Glomerular endothelial cell (primary cell): ENCODE results near the gene CAPN5. TPM values are rescaled to one million over a fixed set of nuclear protein-coding genes. Genes with fewer than 3 reads are reported as not detected.

Experiments
- DNase-seq: peaks from one replicate; pipeline ENCODE4 v3.0.0-alpha.2; 2011; ENCODE audit warnings: low read depth, low spot score; ENCODE audit errors: extremely low read depth
- total RNA-seq: library from RNA; depleted of rRNA; stranded (reverse); fragments of >200 nt; gene quantifications from 2 replicates; pipeline ENCODE4 v1.2.3, GENCODE V29; 2015

CAPN5 gene
- total RNA-seq, 1 donor from 2014 or later, result 8.8 TPM

- no peak for DNase-seq
Observed at GRCh38 chr11:77063407-77063806, 3.4 kb upstream of the CAPN5 start.

GRCh38 chr11:77063861-77064260 is 2.9 kb upstream of the CAPN5 start:
- no peak for DNase-seq

DNA sequence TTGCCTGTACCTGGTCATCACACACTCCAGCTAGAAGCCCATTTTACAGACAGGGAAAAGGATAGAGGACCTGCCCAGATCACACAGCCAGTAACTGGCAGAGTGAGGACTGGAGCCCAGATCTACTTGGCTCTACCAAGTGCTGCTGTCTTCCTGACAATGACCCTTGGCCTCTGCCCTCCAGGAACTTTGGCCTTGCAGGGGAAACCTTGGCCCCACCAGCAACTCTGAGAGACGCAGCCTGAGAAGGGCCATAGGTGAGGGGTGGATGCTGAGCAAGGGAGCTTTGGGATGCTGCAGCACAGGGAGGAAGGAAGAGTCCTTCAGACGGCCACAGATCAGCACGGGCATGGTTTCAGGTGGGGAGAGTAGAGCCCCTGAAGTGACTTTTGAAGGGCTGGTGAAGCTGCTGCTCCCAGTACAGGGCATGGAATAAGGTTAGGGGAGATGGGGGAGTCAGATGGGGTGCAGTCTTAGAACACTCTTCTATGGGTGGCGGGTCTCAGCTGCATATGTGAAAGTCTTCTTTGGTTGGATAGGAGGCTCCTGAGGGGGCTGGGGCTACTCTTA is 2.0 kb upstream of the CAPN5 start:
- DNase-seq, result no peak

GRCh38 chr11:77065878-77066228 is 918 bp upstream of the CAPN5 start:
- no peak for DNase-seq

- DNase-seq, result no peak
Observed at GRCh38 chr11:77067861-77068443, 1.2 kb downstream of the CAPN5 start.

- DNase-seq, result no peak
Observed at GRCh38 chr11:77068457-77069335, 1.9 kb downstream of the CAPN5 start.

GRCh38 chr11:77069336-77069968 is 2.7 kb downstream of the CAPN5 start:
- no peak for DNase-seq

- no peak for DNase-seq
Observed at GRCh38 chr11:77069969-77070582, 3.3 kb downstream of the CAPN5 start.

GRCh38 chr11:77071077-77071476 is 4.3 kb downstream of the CAPN5 start:
- no peak for DNase-seq

DNA sequence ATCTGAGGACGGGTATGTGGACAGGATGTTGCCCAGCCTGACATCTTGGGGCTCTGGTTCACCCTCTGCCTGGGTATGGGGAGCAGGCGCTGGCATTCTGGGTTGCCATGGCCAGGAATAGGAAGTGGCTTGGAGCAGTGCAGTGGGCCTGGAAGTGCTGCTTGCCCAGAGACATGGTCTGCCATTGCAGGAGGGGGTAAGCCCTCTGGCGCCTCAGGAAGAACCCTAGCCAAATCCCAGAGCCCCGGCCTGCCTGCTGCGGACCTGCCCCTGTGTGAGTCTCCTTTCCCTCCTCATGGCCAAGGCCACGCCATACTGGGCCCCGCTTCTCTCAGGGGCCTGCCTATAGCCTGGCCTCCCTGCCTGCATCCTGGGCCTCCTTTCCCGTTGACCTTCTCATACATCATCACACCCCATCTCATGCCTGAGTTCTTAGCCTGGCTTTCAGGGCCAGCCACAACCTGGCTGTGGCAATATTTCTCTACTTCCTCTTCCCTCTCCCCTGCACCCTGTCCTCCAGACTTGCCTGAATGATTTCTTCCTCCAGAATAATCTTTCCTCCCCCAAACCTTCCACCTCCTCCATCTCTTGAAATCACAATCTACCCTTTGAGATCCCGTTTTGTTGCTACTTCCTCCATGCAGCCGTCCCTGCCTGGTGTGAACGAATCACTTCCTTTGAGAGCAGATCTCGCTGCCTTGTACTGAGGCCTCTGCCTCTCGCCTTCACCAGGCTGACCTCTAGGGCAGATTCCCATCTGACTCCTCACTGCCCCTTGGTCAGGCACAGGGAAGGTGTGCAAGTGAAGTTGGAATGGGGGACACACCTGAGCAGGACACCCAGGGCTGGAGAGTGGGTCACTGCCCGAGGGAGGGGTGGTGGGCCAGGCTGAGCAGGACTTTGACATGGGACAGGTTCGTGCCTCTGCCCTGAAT is 5.2 kb downstream of the CAPN5 start:
- no peak for DNase-seq

GRCh38 chr11:77072851-77073327 is 6.1 kb downstream of the CAPN5 start:
- DNase-seq, result no peak

- peak; percentile 31 for DNase-seq
Observed at GRCh38 chr11:77073328-77074001, 6.7 kb downstream of the CAPN5 start.

GRCh38 chr11:77074205-77074604 is 7.4 kb downstream of the CAPN5 start:
- DNase-seq, result no peak

DNA sequence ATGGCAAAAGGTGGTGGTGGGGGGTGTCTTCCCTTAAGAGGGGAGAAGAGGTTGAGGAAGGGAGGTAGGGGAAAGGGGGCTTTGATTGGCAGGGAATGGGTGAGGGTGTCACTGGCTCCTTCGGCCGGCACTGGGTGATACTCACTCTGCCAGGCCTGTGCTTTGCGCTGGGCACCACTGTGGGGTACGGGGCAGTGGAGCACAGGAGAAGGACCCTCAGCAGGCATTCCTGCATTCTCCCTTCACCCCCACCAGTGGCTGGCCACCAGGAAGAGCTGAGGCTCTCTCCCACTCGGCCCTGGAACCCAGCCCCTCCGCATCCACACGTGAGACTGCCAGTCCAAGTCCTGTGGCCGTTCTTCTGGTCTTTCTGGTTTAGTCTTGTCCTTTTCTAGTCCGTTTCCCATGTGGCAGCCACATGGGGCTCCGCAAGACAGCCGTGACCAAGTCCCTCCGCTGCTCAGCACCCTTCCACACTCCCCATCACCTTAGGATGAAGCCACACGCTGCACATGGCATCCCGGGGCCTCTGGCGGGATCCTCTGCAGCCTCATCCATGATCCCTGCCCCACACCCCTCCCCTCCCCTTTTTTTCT is 8.0 kb downstream of the CAPN5 start:
- DNase-seq, result no peak

DNA sequence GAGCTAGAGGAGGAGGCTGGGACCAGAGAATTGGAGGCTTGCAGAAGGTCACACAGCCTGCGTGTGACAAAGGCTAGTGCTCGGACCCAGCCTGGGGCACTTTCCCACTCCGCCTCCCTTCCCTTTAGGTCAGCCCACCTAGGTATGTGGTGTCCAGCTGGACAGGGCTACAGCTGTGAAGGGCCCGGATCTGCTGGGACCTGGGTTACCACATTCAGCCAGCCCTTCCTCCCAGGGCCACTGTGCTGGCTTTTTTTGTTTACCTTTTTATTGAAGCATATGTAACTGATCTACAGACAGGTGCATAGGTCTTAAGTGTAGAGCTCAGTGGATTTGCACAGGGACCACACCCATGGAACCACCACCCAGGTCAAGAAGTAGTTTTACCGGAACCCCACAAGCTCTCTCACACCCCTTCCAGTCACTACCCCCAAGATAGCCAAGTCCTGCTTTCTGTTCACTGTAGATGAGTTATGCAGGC is 8.7 kb downstream of the CAPN5 start:
- no peak for DNase-seq

DNA sequence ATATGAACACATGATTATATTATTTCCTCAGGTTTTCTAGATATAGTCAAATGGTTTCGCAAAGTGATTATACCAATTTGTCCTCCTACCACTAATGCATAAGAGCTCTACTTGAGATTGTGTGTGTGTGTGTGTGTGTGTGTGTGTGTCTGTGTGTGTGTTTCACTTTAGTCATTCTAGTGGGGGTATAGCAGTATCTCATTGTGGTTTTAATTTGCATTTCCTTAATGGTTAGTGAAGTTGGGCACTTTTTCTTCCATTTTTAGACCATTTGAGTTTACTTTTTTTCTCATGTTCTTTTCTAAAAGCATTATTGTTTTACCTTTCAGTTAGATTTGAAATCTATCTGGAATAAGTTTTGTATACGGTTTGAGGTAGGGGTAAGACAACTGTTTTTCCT is 12.9 kb downstream of the CAPN5 start:
- DNase-seq, result no peak

- DNase-seq, result no peak
Observed at GRCh38 chr11:77080643-77081210, 14.0 kb downstream of the CAPN5 start.

DNA sequence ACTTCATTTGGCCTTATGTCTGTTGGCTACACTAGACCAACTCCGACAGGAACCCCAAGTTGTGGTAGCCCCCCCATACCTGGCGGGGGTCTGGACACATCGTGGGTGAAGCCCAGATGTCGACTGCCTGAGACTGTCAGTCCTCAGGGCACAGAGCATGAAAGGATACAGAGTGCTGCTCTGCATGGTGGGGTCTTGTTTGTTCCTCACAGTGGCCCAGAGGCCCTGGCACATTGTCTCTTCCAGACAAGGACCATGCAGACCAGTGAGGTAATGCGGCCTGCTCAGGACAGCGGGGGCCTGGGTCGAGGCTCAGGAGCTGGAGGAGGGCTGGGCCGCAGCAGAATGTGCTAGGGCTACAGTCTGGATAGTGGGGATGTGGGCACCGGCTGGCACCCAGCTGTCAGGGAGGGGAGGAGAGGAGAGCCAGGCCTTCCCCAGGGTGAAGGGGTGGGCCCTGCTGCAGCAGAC is 14.6 kb downstream of the CAPN5 start:
- no peak for DNase-seq
